HepG2 (cell line): ENCODE measurements around the gene TOMM7. TPM values are rescaled to one million over a fixed set of nuclear protein-coding genes. Genes with fewer than 3 reads are reported as not detected.

Source experiments
- ATF1 ChIP-seq: IDR thresholded peaks from 2 replicates; pipeline ENCODE4 v1.6.1; 2016; ENCODE audit warnings: mild to moderate bottlenecking, control low read depth
- ATF7 ChIP-seq, 2 experiments: fragments of 450-650 bp in 1 of 2; sonication (generic) in 1 of 2; formaldehyde crosslinking in 1 of 2; IDR thresholded peaks; 2 replicates each; pipeline versions ENCODE4 v1.4.0 to v1.6.1; 2016 to 2020; ENCODE audit warnings: antibody characterized with exemption in 1 of 2, mild to moderate bottlenecking in 1 of 2, missing genetic modification reagents in 1 of 2
- ATRX ChIP-seq: sonication (generic); formaldehyde crosslinking; IDR thresholded peaks from 2 replicates; pipeline ENCODE4 v1.4.0; 2020; ENCODE audit warnings: missing genetic modification reagents, borderline replicate concordance
- CHD2 ChIP-seq: IDR thresholded peaks from 2 replicates; pipeline ENCODE4 v1.6.1; 2011; ENCODE audit warnings: low read depth, low read length, improper control_type of control experiment
- ELF3 ChIP-seq: IDR thresholded peaks from 2 replicates; pipeline ENCODE4 v1.6.1; 2016; ENCODE audit warnings: missing genetic modification reagents, missing compliant biosample characterization
- GATA4 ChIP-seq: sonication (generic); IDR thresholded peaks from 2 replicates; pipeline ENCODE4 v1.6.1; 2016; ENCODE audit warnings: antibody characterized with exemption, low read depth, borderline replicate concordance
- HNF4A ChIP-seq: sonication (generic); formaldehyde crosslinking; IDR thresholded peaks from 2 replicates; pipeline ENCODE4 v1.4.0; 2020; ENCODE audit warnings: missing genetic modification reagents
- HOXD1 ChIP-seq: sonication (generic); formaldehyde crosslinking; IDR thresholded peaks from 2 replicates; pipeline ENCODE4 v1.5.0; 2020; ENCODE audit warnings: missing genetic modification reagents
- MBD4 ChIP-seq: IDR thresholded peaks from 2 replicates; pipeline ENCODE4 v1.6.1; 2012; ENCODE audit warnings: low read length, inconsistent platforms, borderline replicate concordance
- PHB2 ChIP-seq: fragments of 450-650 bp; IDR thresholded peaks from 2 replicates; pipeline ENCODE4 v1.6.1; 2018; ENCODE audit not compliant: partially characterized antibody
- PHF5A ChIP-seq: IDR thresholded peaks from one replicate; pipeline ENCODE4 v1.6.1; 2018; ENCODE audit warnings: low read depth, missing genetic modification reagents; ENCODE audit not compliant: unreplicated experiment
- RNF2 ChIP-seq: fragments of 450-650 bp; conservative IDR thresholded peaks from 2 replicates; pipeline ENCODE4 v1.6.1; 2016; ENCODE audit warnings: low read depth
- SATB2 ChIP-seq: sonication (generic); formaldehyde crosslinking; IDR thresholded peaks from 2 replicates; pipeline ENCODE4 v1.5.0; 2020; ENCODE audit warnings: missing genetic modification reagents
- SRSF1 ChIP-seq: fragments of 200-400 bp; formaldehyde crosslinking; optimal IDR thresholded peaks from 2 replicates; pipeline ENCODE3; 2017; ENCODE audit warnings: mild to moderate bottlenecking, low read depth, low read length, moderate library complexity
- TMF1 ChIP-seq: sonication (generic); formaldehyde crosslinking; IDR thresholded peaks from 2 replicates; pipeline ENCODE4 v1.8.1; 2022; ENCODE audit warnings: low read depth, missing genetic modification reagents
- ZKSCAN1 ChIP-seq: fragments of 150-350 bp; IDR thresholded peaks from 2 replicates; pipeline ENCODE4 v1.6.1; 2014; ENCODE audit warnings: low read length
- ZNF367 ChIP-seq: sonication (generic); formaldehyde crosslinking; IDR thresholded peaks from 2 replicates; pipeline ENCODE4 v1.4.0; 2020; ENCODE audit warnings: missing genetic modification reagents, borderline replicate concordance
- ZNF451 ChIP-seq: sonication (generic); formaldehyde crosslinking; IDR thresholded peaks from 2 replicates; pipeline ENCODE4 v1.5.0; 2020; ENCODE audit warnings: mild to moderate bottlenecking, missing genetic modification reagents
- ZNF614 ChIP-seq: IDR thresholded peaks from 2 replicates; pipeline ENCODE4 v1.6.1; 2018; ENCODE audit warnings: missing biosample characterization, missing genetic modification reagents, inconsistent platforms, borderline replicate concordance
- ZNF652 ChIP-seq: IDR thresholded peaks from 2 replicates; pipeline ENCODE4 v1.6.1; 2016; ENCODE audit warnings: low read depth, borderline replicate concordance
- ZNF775 ChIP-seq: sonication (generic); formaldehyde crosslinking; IDR thresholded peaks from 2 replicates; pipeline ENCODE4 v1.4.0; 2020; ENCODE audit warnings: missing genetic modification reagents, mild to moderate bottlenecking, moderate library complexity, borderline replicate concordance
- ZNF790 ChIP-seq: sonication (generic); formaldehyde crosslinking; IDR thresholded peaks from 2 replicates; pipeline ENCODE4 v1.8.0; 2022; ENCODE audit warnings: missing genetic modification reagents, mild to moderate bottlenecking, borderline replicate concordance
- ZNF878 ChIP-seq: sonication (generic); formaldehyde crosslinking; IDR thresholded peaks from 2 replicates; pipeline ENCODE4 v1.8.1; 2023; ENCODE audit warnings: mild to moderate bottlenecking, missing genetic modification reagents, moderate library complexity
- polyA plus RNA-seq, 8 experiments: library from polyadenylated mRNA; depleted of rRNA in 3 of 8; stranded (reverse) in 7 of 8; unstranded in 1 of 8; fragments of >200 nt; fragmentation: Illumina TruSeq in 4 of 8; extraction: Trizol in 4 of 8; gene quantifications; 2 replicates each; pipeline versions ENCODE4 v1.2.1 to v1.2.3, GENCODE V29; 2011 to 2016; ENCODE audit warnings: low read depth in 4 of 8, missing spikeins in 1 of 8, mixed read lengths in 1 of 8; ENCODE audit not compliant: insufficient read depth in 1 of 8
- total RNA-seq, 5 experiments: library from RNA; depleted of rRNA; stranded (reverse); fragments of >200 nt; fragmentation: Illumina TruSeq; extraction: Trizol; gene quantifications; 2 replicates each; pipeline ENCODE4 v1.2.3, GENCODE V29; 2016; ENCODE audit warnings: low read depth in 1 of 5
- TF ChIP-seq, protein P1 (sequence below), 2 experiments: sonication (generic) in 1 of 2; formaldehyde crosslinking in 1 of 2; IDR thresholded peaks; 2 replicates each; pipeline versions ENCODE4 v1.4.0 to v1.6.1; 2016 to 2020; ENCODE audit warnings: borderline replicate concordance in 1 of 2, low read depth in 1 of 2, mild to moderate bottlenecking in 1 of 2, missing genetic modification reagents in 1 of 2
- TF ChIP-seq, protein P2 (sequence below): sonication (generic); formaldehyde crosslinking; IDR thresholded peaks from 2 replicates; pipeline ENCODE4 v1.8.1; 2023; ENCODE audit warnings: mild to moderate bottlenecking, missing genetic modification reagents

The TOMM7 gene
- total and polyA plus RNA-seq, 2 of the 13 experiments (the other 11 are each of a cell fraction or from before 2014, with no cell fraction given): 251 to 369 TPM

GRCh38 chr7:22854158-22855048 lies 31.8 kb upstream of the TOMM7 start (continued):
- peak; percentile 38; the same call in 1 of the 2 replicates for TF ChIP-seq ZNF367 (CRISPR knock-in tag)
- no peak for TF ChIP-seq PHB2
- no peak for TF ChIP-seq ZNF775
- no peak for TF ChIP-seq ZNF652 (CRISPR knock-in tag)
- 0 out of 2 replicates have a peak, but pooled peaks have one; percentile 81 for TF ChIP-seq SATB2 (CRISPR knock-in tag)
- TF ChIP-seq ZKSCAN1: no peak
- TF ChIP-seq MBD4: no peak
- TF ChIP-seq ATRX: no peak
- TF ChIP-seq HOXD1 (CRISPR knock-in tag): no peak; the same call in none of the 2 replicates
- TF ChIP-seq CHD2: no peak
- 0 out of 2 replicates have a peak, but pooled peaks have one; percentile 59 for TF ChIP-seq ZNF790 (CRISPR knock-in tag)
- no peak for TF ChIP-seq ZNF614 (CRISPR knock-in tag)
- TF ChIP-seq ZNF878 (CRISPR knock-in tag): no peak
- TF ChIP-seq, protein P1, sequence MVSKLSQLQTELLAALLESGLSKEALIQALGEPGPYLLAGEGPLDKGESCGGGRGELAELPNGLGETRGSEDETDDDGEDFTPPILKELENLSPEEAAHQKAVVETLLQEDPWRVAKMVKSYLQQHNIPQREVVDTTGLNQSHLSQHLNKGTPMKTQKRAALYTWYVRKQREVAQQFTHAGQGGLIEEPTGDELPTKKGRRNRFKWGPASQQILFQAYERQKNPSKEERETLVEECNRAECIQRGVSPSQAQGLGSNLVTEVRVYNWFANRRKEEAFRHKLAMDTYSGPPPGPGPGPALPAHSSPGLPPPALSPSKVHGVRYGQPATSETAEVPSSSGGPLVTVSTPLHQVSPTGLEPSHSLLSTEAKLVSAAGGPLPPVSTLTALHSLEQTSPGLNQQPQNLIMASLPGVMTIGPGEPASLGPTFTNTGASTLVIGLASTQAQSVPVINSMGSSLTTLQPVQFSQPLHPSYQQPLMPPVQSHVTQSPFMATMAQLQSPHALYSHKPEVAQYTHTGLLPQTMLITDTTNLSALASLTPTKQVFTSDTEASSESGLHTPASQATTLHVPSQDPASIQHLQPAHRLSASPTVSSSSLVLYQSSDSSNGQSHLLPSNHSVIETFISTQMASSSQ (IDR thresholded peaks at IDR 0.05; ENCODE audit: low read depth): 0 out of 2 replicates have a peak, but pooled peaks have one; percentile 31
- TF ChIP-seq, protein P1 (CRISPR knock-in tag; IDR thresholded peaks at IDR 0.05; ENCODE audit: borderline replicate concordance): peak; percentile 72
- TF ChIP-seq SRSF1: peak; percentile 67
- no peak; the same call in none of the 2 replicates for TF ChIP-seq HNF4A
- TF ChIP-seq PHF5A (CRISPR knock-in tag): peak; percentile 34
- TF ChIP-seq RNF2: no peak; the same call in 1 of the 2 replicates
- no peak for TF ChIP-seq ELF3
- no peak for TF ChIP-seq GATA4
- TF ChIP-seq, protein P2, sequence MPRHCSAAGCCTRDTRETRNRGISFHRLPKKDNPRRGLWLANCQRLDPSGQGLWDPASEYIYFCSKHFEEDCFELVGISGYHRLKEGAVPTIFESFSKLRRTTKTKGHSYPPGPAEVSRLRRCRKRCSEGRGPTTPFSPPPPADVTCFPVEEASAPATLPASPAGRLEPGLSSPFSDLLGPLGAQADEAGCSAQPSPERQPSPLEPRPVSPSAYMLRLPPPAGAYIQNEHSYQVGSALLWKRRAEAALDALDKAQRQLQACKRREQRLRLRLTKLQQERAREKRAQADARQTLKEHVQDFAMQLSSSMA (CRISPR knock-in tag): no peak
- TF ChIP-seq TMF1 (CRISPR knock-in tag): peak; percentile 44; the same call in 1 of the 2 replicates
- no peak for TF ChIP-seq ATF1 (CRISPR knock-in tag)
- no peak for TF ChIP-seq ATF7 (IDR thresholded peaks at IDR 0.05)
- TF ChIP-seq ATF7 (CRISPR knock-in tag; IDR thresholded peaks at IDR 0.05): no peak
- TF ChIP-seq ZNF451: peak; percentile 76; the same call in 1 of the 2 replicates
